HG02763 (cell line): Measurements from ENCODE around the gene MON2.

ENCODE experiments used
- ATAC-seq: cut with Tn5 transposase; IDR thresholded peaks from one replicate; pipeline ENCODE4 v1.9.1; 2021; ENCODE audit warnings: mild to moderate bottlenecking, moderate library complexity; ENCODE audit not compliant: unreplicated experiment

The MON2 gene

DNA sequence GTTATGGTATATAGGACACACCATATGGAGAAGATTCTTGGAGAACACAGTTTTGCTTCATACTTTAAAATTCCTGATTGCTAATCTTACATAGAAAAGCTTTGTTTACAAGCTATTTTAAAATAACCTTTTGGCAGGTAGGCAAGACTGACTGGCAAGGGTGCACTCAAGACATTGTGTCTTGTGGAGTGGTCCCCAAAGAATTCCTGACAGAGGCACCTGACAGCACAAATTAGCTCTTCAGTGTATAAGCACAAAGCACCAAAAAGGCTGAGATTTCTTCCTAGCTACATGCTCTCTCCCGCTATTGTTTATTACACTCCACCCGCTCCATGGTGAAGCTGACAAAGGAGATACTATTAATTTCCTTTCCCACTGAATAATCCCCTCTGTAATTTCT is 139.4 kb downstream of the MON2 start:
- ATAC-seq = no peak

DNA sequence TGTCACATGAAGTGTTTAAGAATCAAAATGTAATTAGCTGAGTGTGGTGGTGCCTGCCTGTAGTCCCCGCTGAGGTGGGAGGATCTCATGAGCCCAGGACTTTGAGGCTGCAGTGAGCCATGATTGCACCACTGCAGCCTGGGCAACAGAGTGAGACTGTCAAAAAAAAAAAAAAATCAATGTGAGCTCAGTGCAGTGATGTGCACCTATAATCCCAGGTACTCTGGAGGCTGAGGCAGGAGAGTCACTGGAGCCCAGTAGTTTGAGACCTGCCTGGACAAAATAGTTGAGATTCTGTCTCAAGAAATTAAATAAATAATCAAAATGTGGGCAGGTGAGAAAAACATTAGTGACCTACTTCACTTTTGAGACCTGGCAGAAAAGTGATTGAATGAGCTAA is 140.0 kb downstream of the MON2 start:
- no peak for ATAC-seq

DNA sequence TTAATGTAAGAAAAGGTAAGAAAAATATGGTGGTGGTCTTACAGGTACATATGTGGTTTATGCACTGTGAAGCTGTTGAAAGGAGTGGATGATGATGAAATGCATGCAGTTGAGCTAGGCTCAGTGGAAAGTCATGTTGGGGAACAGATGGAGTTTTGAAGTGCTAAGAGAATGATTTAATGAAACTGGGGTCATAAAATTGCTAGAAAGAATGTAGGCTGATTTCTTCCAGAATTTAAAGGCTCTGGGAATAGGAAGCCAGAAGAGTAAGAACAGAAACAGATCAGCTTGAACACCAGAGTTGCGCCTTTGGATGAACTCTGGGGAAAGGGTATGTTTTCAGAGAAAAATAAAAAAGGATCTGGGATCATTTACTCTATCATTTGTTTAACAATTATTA is 146.5 kb downstream of the MON2 start:
- no peak for ATAC-seq

DNA sequence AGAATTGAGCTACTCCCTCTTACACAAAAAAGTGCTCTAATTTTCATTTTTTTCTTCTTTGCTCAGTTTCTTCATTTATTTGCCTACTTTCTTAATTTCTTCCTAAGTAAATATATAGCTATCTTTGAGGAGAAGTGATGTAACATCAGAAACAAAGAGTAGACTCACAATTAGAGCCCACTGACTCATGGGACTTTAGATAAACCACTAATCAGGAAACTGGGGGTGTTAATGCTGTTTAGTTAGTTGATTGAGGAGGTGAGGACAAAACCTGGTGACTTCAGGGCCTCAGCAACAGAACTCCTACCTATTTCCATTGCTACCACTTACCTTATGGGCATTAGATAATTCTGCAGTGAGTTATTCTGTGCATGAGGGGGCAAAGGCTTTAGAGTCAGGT is 151.7 kb downstream of the MON2 start:
- no peak for ATAC-seq

DNA sequence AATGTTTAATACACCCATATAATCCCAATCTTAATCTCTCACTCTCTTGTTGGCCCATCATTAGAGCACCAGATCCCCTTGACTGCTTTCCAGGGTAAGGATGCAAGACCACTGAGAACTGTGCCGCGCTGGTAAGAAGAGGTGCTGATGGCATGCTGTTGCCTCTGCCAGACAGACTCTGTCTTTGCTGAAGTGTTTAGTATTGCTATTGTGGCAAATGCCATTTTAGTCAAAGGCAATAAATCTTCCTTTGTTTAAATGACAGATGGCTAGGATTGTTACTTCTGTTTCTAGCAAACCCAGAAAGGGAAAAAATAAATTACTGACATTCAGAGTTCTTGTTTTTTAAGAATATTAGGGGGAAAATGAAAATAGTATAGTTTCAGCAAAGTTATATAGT is 152.3 kb downstream of the MON2 start:
- no peak for ATAC-seq

DNA sequence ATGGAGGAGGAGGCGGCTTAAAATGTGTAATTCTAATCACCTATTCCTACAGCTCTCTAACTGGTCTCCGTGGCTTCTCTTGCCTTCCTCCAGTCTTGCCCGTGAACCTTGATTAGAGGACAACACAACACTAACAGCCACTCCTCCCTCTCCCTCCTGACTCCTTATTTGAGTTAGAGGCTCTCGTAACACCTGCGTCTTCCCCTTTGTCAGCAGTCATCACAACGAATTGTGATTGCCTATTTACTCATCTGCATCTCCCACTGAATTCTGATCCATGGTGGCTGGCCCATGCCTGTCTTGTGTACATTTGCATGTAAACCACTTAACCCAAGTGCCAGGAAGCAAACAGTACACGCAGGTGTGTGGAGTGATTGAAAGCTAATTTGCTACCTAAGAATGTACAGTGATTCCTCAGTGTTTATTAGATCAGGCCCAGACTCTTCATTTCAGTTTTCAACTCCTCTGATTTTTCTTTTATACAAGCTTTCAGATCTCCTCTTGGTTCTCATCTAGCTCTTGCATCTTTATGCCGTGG is 154.5 kb downstream of the MON2 start:
- no peak for ATAC-seq

DNA sequence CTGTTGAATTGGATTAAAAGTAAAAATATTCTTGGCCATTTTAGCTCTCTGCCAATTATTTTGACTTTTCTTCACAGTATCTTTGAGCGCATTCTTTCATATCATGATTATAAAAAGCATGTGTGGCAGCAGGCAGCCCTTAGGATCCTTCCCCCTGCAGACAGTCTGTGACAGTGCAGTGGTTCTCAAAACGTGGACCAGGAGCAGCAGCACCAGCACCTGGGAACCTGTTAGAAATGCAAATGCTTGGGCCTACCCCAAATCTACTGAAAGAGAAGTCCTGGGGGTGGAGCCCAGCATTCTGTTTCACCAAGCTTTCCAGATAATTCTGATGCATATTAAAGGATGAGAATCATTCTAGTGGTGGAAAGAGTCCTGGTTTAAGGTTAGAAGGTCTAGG is 155.6 kb downstream of the MON2 start:
- ATAC-seq = no peak

DNA sequence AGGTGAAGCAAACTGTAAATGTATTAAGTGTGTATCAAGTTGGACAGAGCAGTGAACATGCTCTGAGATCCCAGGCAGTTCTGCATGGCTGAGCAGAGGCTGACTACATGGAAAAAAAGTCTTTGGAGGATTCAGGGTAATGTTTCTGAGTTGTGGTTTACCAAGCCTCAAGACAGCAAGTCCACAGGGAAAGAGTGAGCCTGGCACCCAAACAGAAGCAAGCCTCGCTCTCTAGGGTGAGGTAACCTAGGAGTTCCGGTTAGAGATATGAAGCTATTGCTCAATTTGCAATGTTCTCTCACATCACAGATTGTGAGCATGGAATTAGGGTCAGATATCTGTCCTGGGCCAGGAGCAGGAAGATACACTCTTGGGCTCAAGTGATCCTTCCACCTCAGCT is 158.6 kb downstream of the MON2 start:
- ATAC-seq = no peak

DNA sequence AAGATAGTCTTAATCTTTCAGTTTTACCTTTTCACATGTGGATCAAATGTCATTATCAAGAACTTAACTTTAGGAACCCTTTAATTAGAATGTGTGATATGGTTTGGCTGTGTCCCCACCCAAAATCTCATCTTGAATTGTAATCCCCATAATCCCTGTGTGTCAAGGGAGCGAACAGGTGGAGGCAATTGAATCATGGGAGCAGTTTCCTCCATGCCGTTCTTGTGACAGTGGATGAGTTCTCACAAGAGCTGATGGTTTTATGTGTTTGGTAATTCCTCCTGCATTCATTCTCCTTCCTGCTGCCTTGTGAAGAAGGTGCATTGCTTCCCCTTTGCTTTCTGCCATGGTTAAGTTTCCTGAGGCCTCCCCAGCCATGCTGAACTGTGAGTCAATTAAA is 160.6 kb downstream of the MON2 start:
- ATAC-seq = no peak

DNA sequence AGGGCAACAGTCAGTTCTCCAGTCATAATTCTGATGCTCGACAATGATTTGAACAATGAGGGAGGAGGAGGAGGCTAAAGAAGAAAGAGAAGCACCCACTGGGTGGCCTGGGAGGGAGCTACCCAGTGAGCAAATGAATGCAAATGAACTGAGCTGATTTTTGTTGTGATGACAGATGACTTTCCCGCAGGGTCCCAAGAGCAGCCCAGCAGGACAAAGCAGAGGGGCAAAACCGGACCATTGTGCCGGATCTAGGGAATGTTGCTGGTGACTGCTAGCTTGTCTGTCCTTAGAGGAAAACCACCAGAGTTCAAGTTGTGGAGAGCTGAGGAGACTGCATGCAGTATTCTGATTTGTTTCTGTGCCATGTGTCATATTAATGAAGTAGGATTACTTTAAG is 162.8 kb downstream of the MON2 start:
- ATAC-seq = no peak

DNA sequence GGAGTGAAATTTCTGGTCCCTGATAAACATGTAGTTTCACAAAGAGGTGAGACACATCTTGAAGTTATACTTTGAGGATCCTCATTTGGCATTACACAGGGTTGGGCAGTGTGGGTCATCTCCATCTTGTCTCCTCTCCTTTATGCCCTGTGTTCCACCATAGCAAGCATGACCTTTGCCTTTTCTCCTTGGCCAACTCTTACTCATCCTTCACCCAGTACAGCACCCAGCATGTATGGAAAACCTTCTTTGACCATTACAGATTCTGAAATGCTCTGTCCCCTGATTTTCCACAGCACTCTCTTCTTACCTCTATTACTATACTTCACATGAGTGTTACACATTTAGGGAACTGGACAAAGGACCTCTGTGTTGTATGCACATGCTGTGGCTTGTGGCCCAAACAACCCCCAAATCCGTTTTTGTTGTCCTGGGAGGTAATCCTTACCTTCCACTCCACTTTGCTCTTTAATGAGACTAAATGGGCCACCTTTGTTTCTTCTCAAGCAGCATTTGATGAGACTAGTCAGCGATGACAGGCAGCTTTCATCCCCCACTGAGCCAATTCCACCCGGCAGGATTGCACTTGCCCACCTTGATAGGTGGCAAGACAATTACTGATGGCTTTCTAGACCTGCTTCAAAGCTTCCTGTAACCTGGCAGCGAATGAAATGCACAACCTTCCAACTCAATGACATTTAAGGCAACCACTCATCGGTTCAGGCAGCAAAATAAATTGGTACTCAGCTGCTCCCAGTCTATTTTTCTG is 163.5 kb downstream of the MON2 start:
- no peak for ATAC-seq

DNA sequence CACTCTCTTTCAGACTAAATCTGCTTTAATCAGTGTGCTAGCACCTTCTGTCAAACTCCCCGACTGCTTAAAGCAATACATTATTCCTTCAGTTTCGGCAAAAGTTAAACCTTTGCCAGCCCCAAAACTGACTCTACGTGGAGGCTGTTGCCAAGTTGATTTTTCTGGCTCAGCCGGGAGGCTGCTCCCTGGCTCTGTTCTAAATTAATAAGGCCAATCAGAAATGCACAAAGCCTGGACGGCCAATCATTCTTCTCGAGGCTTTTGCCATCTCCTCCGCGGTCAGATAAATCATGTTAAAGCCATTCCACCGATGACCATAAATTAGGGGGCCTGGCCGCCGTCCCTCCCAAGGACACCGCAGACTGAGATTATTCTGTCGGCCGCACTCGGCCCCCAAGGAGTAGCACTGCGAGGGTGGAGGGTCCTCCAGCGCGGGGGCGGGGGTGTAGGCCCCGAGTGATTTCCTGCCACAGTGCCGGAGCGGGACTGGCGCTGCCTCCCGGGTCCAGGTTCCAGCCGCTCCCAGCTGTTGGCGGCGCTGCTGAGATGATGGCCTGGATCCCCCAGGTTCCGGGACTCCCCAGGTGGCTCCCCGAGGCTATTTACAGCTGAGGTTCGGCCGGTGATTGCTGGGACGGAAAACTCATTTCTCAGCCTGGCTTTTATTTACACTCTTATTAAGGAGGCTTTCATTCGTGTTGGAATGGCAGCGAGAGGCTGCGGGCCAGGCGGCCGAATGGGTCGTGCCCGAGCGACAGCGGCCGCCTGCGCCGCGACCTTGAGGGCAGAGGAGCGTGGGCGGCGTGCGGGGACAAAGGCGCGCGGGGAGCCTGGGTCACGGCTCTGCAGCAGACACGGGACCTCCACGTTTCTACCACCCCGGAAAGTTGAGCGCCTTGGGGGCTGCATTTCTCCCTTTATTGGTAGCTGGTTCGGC is 165.1 kb downstream of the MON2 start:
- ATAC-seq = peak; percentile 66

DNA sequence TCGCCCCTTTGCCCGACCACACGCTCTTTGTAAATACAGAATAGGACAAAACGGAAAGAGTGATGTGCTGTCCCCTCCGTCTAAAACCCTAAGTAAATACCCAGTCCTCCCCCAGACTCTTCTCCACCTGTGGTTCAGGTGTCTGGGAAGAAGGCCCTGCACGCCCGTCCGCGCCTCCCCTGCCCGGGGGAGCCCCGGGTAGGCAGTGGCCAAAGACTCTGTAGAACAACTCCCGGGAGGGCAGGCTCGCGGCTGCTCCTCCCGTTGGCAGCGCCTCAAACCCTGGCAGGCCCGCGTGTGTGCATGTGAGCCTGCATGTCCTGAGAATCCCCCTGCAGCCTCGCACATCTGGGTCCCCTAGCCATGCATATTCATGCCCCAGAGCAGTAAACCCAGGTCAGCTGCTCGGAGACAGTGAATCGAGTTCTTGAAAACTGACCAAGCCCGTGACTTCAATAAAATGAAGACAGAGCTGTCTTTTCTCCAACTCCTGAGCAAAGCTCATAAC is 165.8 kb downstream of the MON2 start:
- peak; percentile 34 for ATAC-seq

DNA sequence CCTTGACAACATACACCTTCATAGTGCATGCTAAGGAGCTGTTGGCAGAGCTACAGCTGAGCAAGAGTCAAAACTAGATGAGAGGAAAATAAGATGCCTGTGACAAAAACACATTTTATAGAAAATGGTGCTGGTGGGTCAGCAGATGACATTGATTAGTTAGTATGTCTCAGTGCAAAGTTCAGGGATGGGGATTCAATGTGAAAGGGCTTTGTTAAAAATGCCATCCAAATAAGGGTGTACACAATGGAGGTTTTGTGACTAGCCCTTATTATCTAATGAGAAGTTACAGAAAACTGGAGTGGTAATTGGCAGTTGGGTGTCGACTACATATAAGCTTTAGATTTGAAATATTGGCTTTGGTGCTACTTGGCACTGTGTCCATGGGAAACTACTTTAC is 169.0 kb downstream of the MON2 start:
- ATAC-seq = no peak

DNA sequence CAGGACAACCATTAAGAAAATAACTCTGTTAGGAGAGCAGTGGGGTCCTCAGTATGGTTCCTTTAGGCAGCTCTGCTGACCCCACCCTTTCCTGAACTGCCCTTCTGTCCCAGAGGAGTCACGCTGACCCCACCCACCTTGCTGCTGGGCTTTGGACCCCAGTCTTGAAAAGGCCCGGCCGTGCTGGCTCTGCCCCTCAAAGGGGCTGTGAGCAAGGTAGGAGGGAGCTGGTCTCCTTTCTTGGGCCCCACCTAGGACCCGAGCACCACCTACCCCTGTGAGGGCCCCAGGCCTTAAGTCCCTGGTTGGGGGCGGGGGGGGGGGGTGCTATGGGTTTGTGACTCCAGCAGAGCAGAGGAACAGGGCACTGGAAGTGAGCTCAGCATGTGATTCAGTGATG is 171.1 kb downstream of the MON2 start:
- ATAC-seq = no peak

DNA sequence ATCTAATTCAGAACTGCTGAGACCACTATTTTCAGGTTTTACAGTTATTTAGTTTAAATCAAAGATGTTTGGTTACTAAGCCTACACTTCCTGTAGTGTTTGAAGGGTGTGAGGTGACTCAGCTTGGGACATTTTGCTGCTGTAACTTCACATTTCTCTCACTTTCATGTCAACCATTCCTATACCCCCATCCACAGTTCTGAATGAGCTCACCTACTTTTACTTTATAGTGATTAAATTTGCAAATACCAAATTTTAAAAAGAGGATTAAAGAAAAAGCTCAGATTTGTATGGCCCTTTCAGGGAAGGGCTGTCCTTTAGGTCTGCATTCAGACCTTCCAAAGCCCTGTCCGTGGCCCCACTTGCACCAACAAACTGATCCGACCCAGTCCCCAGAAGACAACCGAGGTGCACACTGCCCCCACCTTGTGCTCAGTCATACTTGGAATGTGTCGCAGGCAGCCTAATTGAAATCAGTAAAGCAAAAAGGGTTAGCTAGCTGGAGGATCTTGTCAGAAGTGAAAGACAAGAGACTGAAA is 174.4 kb downstream of the MON2 start:
- ATAC-seq = peak; percentile 62

DNA sequence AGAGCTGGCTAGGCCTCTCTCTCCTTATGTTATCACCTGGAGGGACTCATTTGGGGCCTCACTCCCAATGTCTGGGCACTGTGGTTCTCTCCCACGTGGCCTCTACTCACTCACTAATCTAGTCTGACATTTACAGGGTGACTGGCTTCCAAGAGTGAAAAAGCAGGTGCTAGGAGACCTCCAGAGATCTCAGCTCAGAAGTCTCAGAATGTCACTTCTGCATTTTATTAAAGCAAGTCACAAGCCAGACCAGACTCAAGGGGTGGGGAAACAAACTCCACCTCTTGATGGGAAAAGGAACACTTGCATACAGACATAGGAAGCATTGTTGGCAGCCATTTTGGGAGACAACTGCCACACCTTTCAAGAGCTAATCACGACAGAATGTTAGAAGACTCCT is 175.9 kb downstream of the MON2 start:
- ATAC-seq = no peak

DNA sequence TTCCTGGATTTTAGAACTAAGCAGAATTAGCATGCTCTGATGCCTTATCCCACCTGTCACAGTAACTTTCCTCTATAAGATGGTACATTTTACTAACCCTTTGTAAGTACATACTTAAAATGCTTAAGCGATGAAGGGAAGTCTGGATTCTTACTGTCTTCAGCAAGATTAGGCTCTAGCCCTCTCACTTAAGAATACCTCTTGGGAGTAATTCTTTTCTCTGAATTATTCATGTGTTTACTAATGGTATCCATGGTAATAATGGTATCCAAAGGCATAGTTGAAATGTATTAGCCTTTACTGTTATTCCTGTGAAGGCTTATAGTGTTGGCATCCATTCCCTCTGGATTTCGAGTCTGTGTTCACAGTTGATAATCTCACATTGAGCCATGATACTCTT is 176.9 kb downstream of the MON2 start:
- ATAC-seq = no peak

DNA sequence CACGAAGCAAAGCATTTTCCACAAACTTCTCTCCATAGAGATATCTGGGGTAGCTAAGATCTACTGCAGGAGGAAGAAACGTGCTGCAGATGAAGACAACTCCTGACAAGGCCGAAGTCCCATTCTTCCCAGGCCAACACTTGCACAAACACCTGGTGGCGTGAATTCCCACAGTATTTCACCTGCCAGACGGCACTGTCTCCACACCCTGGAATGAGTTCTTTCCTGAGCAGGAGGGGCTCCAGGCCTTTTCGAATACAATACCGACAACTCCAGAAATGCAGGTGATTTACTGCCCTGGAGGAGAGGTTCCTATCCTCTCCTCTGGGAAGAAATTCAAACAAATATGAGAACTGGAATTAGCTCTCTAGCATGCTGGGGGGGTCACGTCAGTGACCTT is 179.9 kb downstream of the MON2 start:
- no peak for ATAC-seq

DNA sequence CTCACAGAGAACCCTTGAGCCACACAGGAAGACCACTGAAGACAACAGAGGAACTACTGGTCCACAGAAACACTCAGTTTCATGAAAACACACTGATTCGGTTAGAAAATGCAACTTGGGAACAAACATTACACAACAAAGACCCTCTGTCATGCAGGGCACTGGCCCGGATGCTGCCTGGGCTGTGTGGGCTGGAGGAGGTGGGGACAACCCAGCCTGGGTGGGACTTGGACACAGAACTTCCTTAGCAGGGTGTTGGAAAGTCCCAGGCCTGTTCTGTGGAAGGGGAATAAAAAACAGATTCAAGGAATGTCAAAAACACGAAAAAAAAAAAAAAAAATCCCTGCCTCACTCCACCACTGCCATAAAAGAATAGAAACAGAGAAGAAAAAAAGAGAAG is 181.0 kb downstream of the MON2 start:
- ATAC-seq = no peak

DNA sequence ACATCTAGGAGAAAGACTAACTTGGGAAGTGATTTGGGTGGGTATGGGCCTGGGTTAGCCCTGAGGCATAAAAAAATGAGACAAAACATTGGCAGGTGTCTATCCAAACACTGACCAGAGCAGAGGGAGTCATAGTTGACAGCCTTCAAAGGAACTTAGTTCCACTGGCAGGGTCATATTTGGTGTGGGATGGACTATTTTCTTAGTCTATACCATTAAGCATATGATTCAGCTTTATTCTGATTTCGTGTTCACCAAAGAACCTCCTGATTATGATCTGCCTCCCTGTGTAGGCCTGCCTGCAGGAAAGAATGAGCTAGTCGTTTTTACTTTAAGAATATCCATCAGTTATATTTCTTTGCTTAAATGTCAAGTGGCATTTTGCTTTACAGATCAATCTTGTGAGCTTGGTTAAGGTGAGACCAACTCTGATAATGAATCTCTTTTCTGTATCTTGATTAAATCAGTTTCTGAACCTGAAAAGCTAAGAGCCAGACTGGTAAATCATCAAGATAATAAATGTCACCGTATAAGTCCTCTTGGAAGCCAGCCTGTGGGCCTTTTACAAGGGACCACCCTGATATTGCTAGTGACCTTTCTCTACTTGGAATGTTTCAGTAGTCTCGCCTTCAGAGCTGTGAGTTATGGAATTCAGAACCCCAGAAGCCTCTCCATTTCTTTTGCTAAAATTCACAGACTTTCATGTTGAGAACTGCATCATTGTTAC is 182.9 kb downstream of the MON2 start:
- no peak for ATAC-seq
